ENCODE measurements around the gene BST2. TPM values are rescaled to one million over a fixed set of nuclear protein-coding genes. Genes with fewer than 3 reads are reported as not detected.

BST2 gene
- total and polyA plus RNA-seq, 9 of the 15 experiments (the other 6 are each of a cell fraction or from before 2014, with no cell fraction given), result 11.2 to 232 (median 151) TPM

GRCh38 chr19:17424743-17425365 lies 19.4 kb upstream of the BST2 start (continued):
- TF ChIP-seq CBX2 (IDR thresholded peaks at IDR 0.05; ENCODE audit: insufficient read depth, low read length, poor library complexity, severe bottlenecking) (no peak), RCOR1 (IDR thresholded peaks at IDR 0.05; ENCODE audit: borderline replicate concordance in 1 of 2, low read depth in 2 of 2, low read length in 2 of 2) (peak in 1 of 2 experiments; percentile 80; a peak in 2 of 4 replicates), RB1 (IDR thresholded peaks at IDR 0.05; ENCODE audit: low read depth) (peak; percentile 75), NFIC (IDR thresholded peaks at IDR 0.05) (peak; percentile 92), TAF15 (IDR thresholded peaks at IDR 0.05; ENCODE audit: low read depth, low read length) (no peak), FIP1L1 (IDR thresholded peaks at IDR 0.05; ENCODE audit: low read depth, low read length, poor library complexity, severe bottlenecking) (no peak)

- peak; percentile 7; the same call in 1 of the 2 replicates for TF ChIP-seq RBFOX2 (IDR thresholded peaks at IDR 0.05; ENCODE audit: low read depth, low read length)
- TF ChIP-seq POLR2G (IDR thresholded peaks at IDR 0.05; ENCODE audit: low read depth, low read length), result peak; percentile 42; the same call in 1 of the 2 replicates
- no peak for TF ChIP-seq THAP12 (CRISPR knock-in tag; IDR thresholded peaks at IDR 0.05)
- TF ChIP-seq ZC3H4 (CRISPR knock-in tag; IDR thresholded peaks at IDR 0.05; ENCODE audit: borderline replicate concordance), result 0 out of 2 replicates have a peak, but pooled peaks have one; percentile 13
- Histone ChIP-seq H3K4me3 (no peak overlapping the region), H3K27ac (ENCODE audit: extremely low read depth, low read depth, low read length) (no peak overlapping the region), H3K9me1 (ENCODE audit: control insufficient read depth, insufficient read depth, low read length) (no peaks in the 10 kb centered on the region), H3K4me2 (ENCODE audit: insufficient read depth, low read length) (no peak overlapping the region), H3K36me3 (ENCODE audit: control insufficient read depth, insufficient read depth, low read length) (0 out of 3 replicates have a peak, but pooled peaks cover 4% of the 10 kb centered on the region), H3K9ac (ENCODE audit: insufficient read depth in 1 of 2, low read depth in 2 of 2, low read length in 2 of 2) (peak overlapping the region in 1 of 2 experiments; percentile 76; a peak in 1 of 4 replicates), H3K27me3 (ENCODE audit: control insufficient read depth in 2 of 2, insufficient read depth in 2 of 2, low read length in 2 of 2) (no peaks in the 10 kb centered on the region), H3K9me3 (replicated peaks; ENCODE audit: control insufficient read depth, insufficient read depth, low read depth, low read length) (no peaks in the 10 kb centered on the region), H3K79me2 (ENCODE audit: control insufficient read depth, insufficient read depth, low read length) (peaks cover 6% of the 10 kb centered on the region; the same call in 2 of the 3 replicates), H3K4me1 (replicated peaks in 1 of 2; ENCODE audit: control insufficient read depth in 2 of 2, insufficient read depth in 2 of 2, low read length in 2 of 2) (peaks cover 6 to 34% of the 10 kb centered on the region in 2 experiments; a peak in 3 of 5 replicates), H4K20me1 (replicated peaks; ENCODE audit: control insufficient read depth, insufficient read depth, low read length) (no peaks in the 10 kb centered on the region), H2AFZ (ENCODE audit: low read depth, low read length) (no peak overlapping the region)
- no peak for FAIRE-seq
- no TSS peak for BruUV-seq (replicated peaks)
- no peak for ATAC-seq
- WGBS (ENCODE audit: insufficient coverage, low coverage, missing lambda C conversion rate), result 79% methylated on average over 18 of the region's 20 CpGs
- ChIA-PET POLR2A (no interaction called here), CTCF (ENCODE audit: low intra/inter-chr PET ratio) (interaction anchor here (1.1 kb wide), 1 partner anchor 73 kb away, joined by 3 read pairs; no protein-coding TSS in a partner anchor)
- intact Hi-C loops (cut with micrococcal nuclease) (no loop called here), in situ Hi-C loops (cut with MboI) (no loop called here)
- no peak for DNase-seq (ENCODE audit: extremely low read depth in 1 of 4, low spot score in 3 of 4)
Observed at GRCh38 chr19:17423429-17424208, 18.2 kb upstream of the BST2 start.
